Measurements from ENCODE around the gene SCFD2.

SCFD2 gene

GRCh38 chr4:53235547-53235946 lies 130.3 kb downstream of the SCFD2 start:
- H3K4me3 ChIP-seq (ENCODE audit: low read depth, low read length), result no peak overlapping the region
- no peak for TF ChIP-seq CTCF (IDR thresholded peaks at IDR 0.05; ENCODE audit: low read depth, low read length, missing control alignments)
- H3K27me3 ChIP-seq (replicated peaks), result no peaks in the 10 kb centered on the region
- no peak for DNase-seq
- in situ Hi-C loops (cut with HindIII; ENCODE audit: low pct_ligation_motif_present, low sequenced_read_pairs), result no loop called here
- no peaks in the 10 kb centered on the region for H3K36me3 ChIP-seq (replicated peaks)
- H3K27ac ChIP-seq, result no peak overlapping the region

- no peaks in the 10 kb centered on the region for H3K27me3 ChIP-seq (replicated peaks)
- no peak for DNase-seq
- in situ Hi-C loops (cut with HindIII; ENCODE audit: low pct_ligation_motif_present, low sequenced_read_pairs), result no loop called here
- H3K4me3 ChIP-seq (ENCODE audit: low read depth, low read length), result no peak overlapping the region
- no peak overlapping the region for H3K27ac ChIP-seq
- no peak for TF ChIP-seq CTCF (IDR thresholded peaks at IDR 0.05; ENCODE audit: low read depth, low read length, missing control alignments)
- H3K36me3 ChIP-seq (replicated peaks), result no peaks in the 10 kb centered on the region
These were observed 131.2 kb downstream of the SCFD2 start for GRCh38 chr4:53234669-53235068.

- in situ Hi-C loops (cut with HindIII; ENCODE audit: low pct_ligation_motif_present, low sequenced_read_pairs), result no loop called here
- Histone ChIP-seq H3K27me3 (replicated peaks) (no peaks in the 10 kb centered on the region), H3K4me3 (ENCODE audit: low read depth, low read length) (no peak overlapping the region), H3K27ac (no peak overlapping the region), H3K36me3 (replicated peaks) (no peaks in the 10 kb centered on the region)
- no peak for TF ChIP-seq CTCF (IDR thresholded peaks at IDR 0.05; ENCODE audit: low read depth, low read length, missing control alignments)
- DNase-seq, result no peak
These were observed 131.8 kb downstream of the SCFD2 start for GRCh38 chr4:53234111-53234510.

GRCh38 chr4:53233114-53233795 lies 132.6 kb downstream of the SCFD2 start:
- DNase-seq, result no peak
- no peak for TF ChIP-seq CTCF (IDR thresholded peaks at IDR 0.05; ENCODE audit: low read depth, low read length, missing control alignments)
- H3K27ac ChIP-seq, result no peak overlapping the region
- no peaks in the 10 kb centered on the region for H3K27me3 ChIP-seq (replicated peaks)
- H3K36me3 ChIP-seq (replicated peaks), result no peaks in the 10 kb centered on the region
- H3K4me3 ChIP-seq (ENCODE audit: low read depth, low read length), result no peak overlapping the region
- in situ Hi-C loops (cut with HindIII; ENCODE audit: low pct_ligation_motif_present, low sequenced_read_pairs), result no loop called here

GRCh38 chr4:53232371-53232770 lies 133.5 kb downstream of the SCFD2 start:
- Histone ChIP-seq H3K36me3 (replicated peaks) (no peaks in the 10 kb centered on the region), H3K27ac (no peak overlapping the region), H3K27me3 (replicated peaks) (no peaks in the 10 kb centered on the region), H3K4me3 (ENCODE audit: low read depth, low read length) (no peak overlapping the region)
- no peak for DNase-seq
- TF ChIP-seq CTCF (IDR thresholded peaks at IDR 0.05; ENCODE audit: low read depth, low read length, missing control alignments), result no peak
- in situ Hi-C loops (cut with HindIII; ENCODE audit: low pct_ligation_motif_present, low sequenced_read_pairs), result no loop called here

GRCh38 chr4:53228036-53228435 lies 137.8 kb downstream of the SCFD2 start:
- Histone ChIP-seq H3K27me3 (replicated peaks) (no peaks in the 10 kb centered on the region), H3K27ac (no peak overlapping the region), H3K4me3 (ENCODE audit: low read depth, low read length) (no peak overlapping the region), H3K36me3 (replicated peaks) (no peaks in the 10 kb centered on the region)
- no peak for TF ChIP-seq CTCF (IDR thresholded peaks at IDR 0.05; ENCODE audit: low read depth, low read length, missing control alignments)
- in situ Hi-C loops (cut with HindIII; ENCODE audit: low pct_ligation_motif_present, low sequenced_read_pairs), result no loop called here
- no peak for DNase-seq
